Measurements from ENCODE around the gene RNF213. TPM values are rescaled to one million over a fixed set of nuclear protein-coding genes. Genes with fewer than 3 reads are reported as not detected.

The RNF213 gene
- total and polyA plus RNA-seq, 2 of the 8 experiments (the other 6 are each of a cell fraction or from before 2014, with no cell fraction given), result 33.8 to 62.8 TPM

GRCh38 chr17:80323982-80324381 lies 63.3 kb downstream of the RNF213 start:
- Histone ChIP-seq H3K9ac (replicated peaks in 1 of 4; ENCODE audit: extremely low read depth in 1 of 4, low read depth in 3 of 4, low read length in 3 of 4) (no peak overlapping the region), H3K27ac (ENCODE audit: low read depth, low read length) (no peak overlapping the region), H3K4me2 (ENCODE audit: insufficient read depth in 1 of 2, low read depth in 2 of 2, low read length in 2 of 2) (no peak overlapping the region), H2BK15ac (ENCODE audit: low read length) (no peak overlapping the region), H2BK5ac (ENCODE audit: low read depth, low read length) (no peak overlapping the region), H2BK12ac (ENCODE audit: low read depth, low read length) (no peak overlapping the region), H3K23me2 (ENCODE audit: low read depth, low read length) (no peaks in the 10 kb centered on the region), H3K27me3 (replicated peaks in 1 of 4; ENCODE audit: control insufficient read depth in 3 of 4, extremely low read depth in 1 of 4, insufficient read depth in 3 of 4, low read length in 3 of 4) (no peaks in the 10 kb centered on the region), H2AFZ (ENCODE audit: low read length) (no peak overlapping the region), H3K23ac (ENCODE audit: insufficient read length) (no peak overlapping the region), H3K4ac (replicated peaks; ENCODE audit: insufficient read length, low read depth, low read length) (no peak overlapping the region), H3K79me1 (ENCODE audit: low read depth, low read length) (no peaks in the 10 kb centered on the region; the same call in 1 of the 2 replicates), H2BK120ac (replicated peaks; ENCODE audit: low read depth, low read length) (no peak overlapping the region), H4K20me1 (replicated peaks in 1 of 2; ENCODE audit: control insufficient read depth in 1 of 2, insufficient read depth in 2 of 2, low read length in 2 of 2) (peaks cover 0 to 3% of the 10 kb centered on the region in 2 experiments), H4K8ac (ENCODE audit: extremely low read depth, insufficient read depth, low read length) (no peak overlapping the region), H3K14ac (ENCODE audit: insufficient read length) (no peak overlapping the region), H3K4me1 (replicated peaks in 1 of 4; ENCODE audit: control insufficient read depth in 3 of 4, insufficient read depth in 4 of 4, low read length in 3 of 4) (no peaks in the 10 kb centered on the region), H2BK20ac (ENCODE audit: low read length) (no peak overlapping the region), H3K4me3 (ENCODE audit: extremely low read depth in 1 of 4, insufficient read depth in 2 of 4, low read depth in 3 of 4, low read length in 4 of 4) (no peak overlapping the region), H4K5ac (ENCODE audit: insufficient read length, low read depth, low read length) (no peak overlapping the region), H3K36me3 (ENCODE audit: control insufficient read depth in 2 of 4, insufficient read depth in 4 of 4, low read length in 3 of 4) (peaks cover 9 to 58% (median 34%) of the 10 kb centered on the region in 4 experiments), H3K79me2 (ENCODE audit: control insufficient read depth in 1 of 2, insufficient read depth in 2 of 2, low read length in 2 of 2) (no peaks in the 10 kb centered on the region), H2AK5ac (ENCODE audit: low read depth, low read length) (no peak overlapping the region), H3K56ac (replicated peaks; ENCODE audit: insufficient read length, low read depth, low read length) (no peak overlapping the region), H4K91ac (replicated peaks; ENCODE audit: insufficient read length, low read length) (no peak overlapping the region), H3K18ac (ENCODE audit: extremely low read depth, low read length) (no peak overlapping the region), H3K9me3 (ENCODE audit: insufficient read depth in 2 of 2, low read depth in 1 of 2, low read length in 1 of 2) (0 out of 4 replicates have a peak, but pooled peaks cover 0 to 4% of the 10 kb centered on the region in 2 experiments)
- DNase-seq (ENCODE audit: low read depth in 1 of 2, low spot score in 2 of 2) (no peak), FAIRE-seq (peak; percentile 48)
- ChIA-PET POLR2A (ENCODE audit: partially characterized antibody) (interaction anchor here (0.6 kb wide), 1 partner anchor 89 kb away, joined by 3 read pairs; no protein-coding TSS in a partner anchor), CTCF (ENCODE audit: partially characterized antibody) (interaction anchor here (1.2 kb wide), 1 partner anchor 196 kb away, joined by 3 read pairs; no protein-coding TSS in a partner anchor)
- WGBS, 2 experiments (ENCODE audit: extremely low coverage in 1 of 2, insufficient coverage in 1 of 2, insufficient read length in 1 of 2, insufficient replicate concordance in 2 of 2, low coverage in 1 of 2, low lambda C conversion rate in 2 of 2, missing lambda C conversion rate in 1 of 2), result 89% methylated on average over 3 of the region's 3 CpGs; no CpG with 5 or more reads in 1 of the 2 experiments
- TF ChIP-seq ASH2L (IDR thresholded peaks at IDR 0.05; ENCODE audit: low read length), result no peak
- no peak for TF ChIP-seq NANOG (IDR thresholded peaks at IDR 0.05; ENCODE audit: insufficient read depth, low read depth, low read length, poor library complexity, severe bottlenecking)

Data from H1 (cell line).